Right ventricle myocardium superior (tissue), 1 donor: ENCODE data around the gene RNF224. TPM values are rescaled to one million over a fixed set of nuclear protein-coding genes. Genes with fewer than 3 reads are reported as not detected.
A peak's percentile ranks its signal among the peaks of the same experiment; 100 is the strongest.

ENCODE experiments used
- ATAC-seq: fragments of 200-7000 bp; cut with Tn5 transposase; one replicate; pipeline ENCODE4 v1.9.1; 2020; ENCODE audit warnings: mild to moderate bottlenecking; ENCODE audit not compliant: poor library complexity
- DNase-seq: peaks from one replicate; pipeline ENCODE4 v3.0.0-alpha.2; 2020
- intact Hi-C: fragments of 100-400 bp; cut with DNase I; formaldehyde crosslinking; loops from one replicate; pipeline ENCODE4 v1.11.2; 2022
- long read RNA-seq: library from polyadenylated mRNA; unstranded; transcript quantifications from one replicate; pipeline ENCODE4 v2.0.0, GENCODE V29; 2021
- total RNA-seq: library from RNA; stranded (reverse); fragmentation: NEBNext Ultra II Directional; extraction: Animal tissue kit (Norgen Biotek cat#: 25700); gene quantifications from one replicate; pipeline ENCODE4 v1.2.1, GENCODE V29; 2021
- donor health status: DM: no; HTN: yes; CAD: no; lungs with severe emphysema.

The RNF224 gene
- total RNA-seq, result not detected
- long read RNA-seq, result 0 reads

DNA sequence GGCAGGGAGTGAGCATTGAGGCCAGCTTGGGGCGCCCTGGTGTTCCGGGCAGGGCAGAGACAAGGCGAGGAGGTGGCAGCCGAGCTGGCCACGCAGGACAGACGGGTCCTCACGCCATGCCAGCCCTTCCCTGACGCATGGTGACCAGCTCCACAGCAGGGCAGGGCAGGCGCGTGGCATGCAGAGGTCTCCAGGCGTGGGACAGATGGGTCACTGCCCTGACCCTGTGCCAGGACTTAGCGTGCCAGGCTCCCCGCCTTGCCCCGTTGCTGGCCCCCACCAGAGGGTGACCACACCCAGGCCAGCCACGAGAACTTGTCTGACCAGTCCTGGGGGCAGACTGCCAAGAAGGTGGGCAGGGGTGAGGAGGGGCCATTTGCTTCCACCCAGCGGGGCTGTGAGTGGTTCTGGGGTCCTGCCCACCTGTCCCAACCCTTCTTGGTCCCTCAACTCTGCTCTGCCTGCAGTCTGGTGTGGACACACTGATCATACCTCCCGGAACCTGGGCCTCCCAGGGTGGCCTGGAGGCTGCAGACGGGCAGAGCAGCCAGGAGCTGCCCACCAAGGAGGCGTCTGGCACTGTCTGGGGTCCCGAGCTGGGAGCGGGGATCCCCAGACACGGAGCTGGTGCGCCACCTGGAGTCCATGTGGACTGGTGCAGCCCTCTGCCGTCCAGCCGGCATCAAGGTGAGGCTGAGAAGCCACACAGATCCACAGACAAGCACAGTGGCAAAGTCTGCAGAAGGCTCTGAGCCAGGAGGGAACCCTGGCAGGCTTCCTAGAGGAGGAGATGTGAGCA, at the start of gene RNF224:
Gene RNF224 (plus strand): TSS at position 449 of the 799 bp plus-strand sequence. CDS start 834 bp downstream, outside the sequence.
- ATAC-seq (peak; percentile 34), DNase-seq (peak; percentile 85)
- intact Hi-C loops, result loop anchor here (2.0 to 5.0 kb wide), 2 partner anchors 35 to 108 kb away; no protein-coding TSS in a partner anchor

- intact Hi-C loops, result no loop called here
- ATAC-seq, result no peak
These were observed 48.9 kb upstream of the RNF224 start for GRCh38 chr9:137178201-137178938.

DNA sequence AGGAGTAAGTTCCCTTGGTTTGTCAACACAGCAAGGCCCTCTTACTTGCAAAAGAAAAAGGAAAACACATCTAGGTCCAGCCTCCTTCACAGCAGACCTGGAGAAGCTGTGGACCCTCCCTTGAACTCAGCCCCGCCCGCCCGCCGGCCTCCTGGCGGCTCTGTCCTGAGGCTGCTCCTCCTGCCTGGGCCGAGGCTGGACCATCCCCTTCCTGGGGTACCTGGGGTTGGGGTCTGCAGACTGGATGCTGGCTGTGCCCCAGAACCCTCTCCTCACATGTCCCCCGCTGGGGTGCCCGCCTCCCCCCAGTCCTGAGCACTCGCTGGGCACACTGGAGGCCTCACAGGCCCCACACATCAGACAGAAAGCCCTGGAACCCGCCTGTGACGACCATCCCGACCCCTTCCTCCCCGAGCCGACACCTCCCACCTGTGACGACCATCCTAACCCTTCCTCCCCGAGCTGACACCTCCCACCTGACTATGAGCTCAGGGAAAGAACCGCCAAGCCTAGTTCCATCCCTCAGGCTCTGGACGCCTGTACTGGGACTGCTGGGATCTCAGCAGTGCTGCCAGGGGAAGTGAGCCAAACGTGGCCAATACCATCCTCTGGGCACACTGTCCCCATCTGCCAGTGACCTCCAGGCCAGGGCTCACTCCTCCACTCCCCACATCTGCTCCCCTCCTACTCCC, 48.2 kb upstream of the RNF224 start:
- ATAC-seq (no peak), DNase-seq (no peak)
- intact Hi-C loops, result no loop called here

More at GRCh38 chr9:137178201-137178938, 48.9 kb upstream of the RNF224 start:
- no peak for DNase-seq

DNA sequence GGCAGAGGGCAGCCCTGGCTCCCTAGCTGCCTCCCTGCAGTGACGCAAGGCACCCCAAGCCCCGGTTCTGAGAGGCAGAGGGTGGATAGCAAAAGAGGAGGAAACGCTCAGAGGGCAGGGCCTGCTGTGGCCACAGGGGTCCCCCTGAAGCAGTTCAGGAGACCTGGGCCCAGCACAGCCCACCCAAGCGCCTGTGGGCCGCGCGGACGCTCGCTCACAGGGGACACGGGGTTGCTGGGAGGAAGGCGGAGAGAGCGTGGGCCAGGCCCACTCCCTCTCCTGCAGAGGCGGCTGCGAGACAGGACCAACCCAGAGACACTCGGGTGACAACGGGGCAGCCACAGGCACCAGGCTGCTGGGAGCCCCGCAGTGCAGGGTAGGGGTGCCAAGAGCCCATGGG, 47.5 kb upstream of the RNF224 start:
- intact Hi-C loops, result no loop called here
- no peak for DNase-seq
- ATAC-seq, result no peak

GRCh38 chr9:137180491-137180890, 46.8 kb upstream of the RNF224 start:
- intact Hi-C loops, result no loop called here
- DNase-seq (no peak), ATAC-seq (no peak)

DNA sequence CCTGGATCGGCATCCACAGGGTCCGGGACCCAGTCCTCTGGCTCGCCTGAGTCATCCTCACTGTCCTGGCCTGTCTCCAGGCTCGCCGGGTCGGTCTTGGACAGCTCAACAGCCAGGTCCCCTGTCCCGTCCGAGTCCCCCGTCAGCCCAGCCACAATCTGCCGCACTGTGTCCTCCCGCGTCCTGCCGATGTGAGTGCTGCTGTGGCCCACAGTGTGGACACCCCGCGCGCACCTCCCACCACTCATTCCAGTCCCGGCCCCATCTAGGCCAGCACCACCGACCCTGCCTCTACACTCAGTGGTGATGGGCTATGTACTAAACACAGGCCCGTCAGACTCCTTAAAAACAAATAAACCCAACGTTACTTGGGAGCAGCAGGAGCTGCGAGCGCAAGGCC, 45.6 kb upstream of the RNF224 start:
- no peak for ATAC-seq
- intact Hi-C loops, result no loop called here

DNA sequence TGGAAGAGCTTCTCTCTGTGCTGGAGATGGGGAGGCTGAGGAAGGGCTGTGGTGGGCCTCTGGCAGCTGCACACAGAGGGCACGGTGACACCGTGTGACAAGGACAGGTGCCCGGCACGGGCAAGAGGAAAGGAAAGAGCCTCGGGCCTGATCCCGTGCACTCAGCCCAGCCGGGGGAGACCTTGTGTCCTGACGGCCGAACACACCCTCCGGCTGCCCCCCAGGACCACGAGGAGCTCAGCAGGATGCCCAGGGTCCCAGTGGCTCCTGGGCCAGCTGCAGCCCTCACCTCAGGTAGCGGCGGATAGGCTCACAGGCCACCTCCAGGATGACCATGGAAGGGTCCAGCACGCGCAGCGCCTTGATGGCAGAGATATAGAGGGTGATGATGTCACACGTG, 44.5 kb upstream of the RNF224 start:
- intact Hi-C loops, result no loop called here
- no peak for DNase-seq

More for the DNA sequence above, 45.6 kb upstream of the RNF224 start:
- no peak for DNase-seq

GRCh38 chr9:137183980-137184595, 43.2 kb upstream of the RNF224 start:
- no peak for ATAC-seq
- intact Hi-C loops, result no loop called here

More for the DNA sequence above, 44.5 kb upstream of the RNF224 start:
- ATAC-seq, result no peak

DNA sequence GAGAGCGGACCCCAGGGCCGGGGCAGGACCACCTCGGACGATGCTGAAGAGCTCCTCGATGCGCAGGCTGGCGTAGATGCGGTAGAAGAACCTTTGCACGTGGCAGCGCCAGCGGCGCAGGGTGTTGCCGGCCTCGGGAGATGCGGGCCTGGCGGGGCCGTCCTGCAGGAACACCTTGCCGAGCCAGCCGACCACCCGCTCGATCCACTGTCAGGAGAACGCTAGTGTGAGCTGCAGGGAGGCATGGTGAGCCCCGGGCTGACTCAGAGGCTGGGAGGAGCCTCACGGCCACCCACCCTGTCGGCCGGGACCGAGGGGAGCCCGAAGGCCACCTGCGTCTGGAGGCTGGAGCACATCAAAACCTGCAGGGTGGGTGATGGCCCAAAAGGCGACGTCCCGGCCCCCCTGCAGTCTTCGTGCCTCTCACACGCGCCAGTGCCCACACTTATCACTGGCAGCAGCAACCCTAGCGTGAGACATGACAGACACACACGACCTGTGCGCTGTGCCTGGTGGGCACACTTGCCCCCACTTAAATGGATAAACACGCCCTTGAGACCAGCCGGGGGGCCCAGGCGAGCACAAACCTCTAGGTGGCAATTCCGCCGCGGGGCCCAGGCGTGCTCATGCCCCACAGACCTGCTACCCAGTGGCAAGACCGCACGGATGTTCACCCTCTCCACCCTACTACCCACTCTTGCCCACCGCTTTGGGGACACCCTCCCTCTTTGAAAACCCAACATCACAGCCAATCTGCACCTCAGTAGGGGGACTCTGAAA, 42.2 kb upstream of the RNF224 start:
- ATAC-seq, result no peak
- intact Hi-C loops, result no loop called here

More at GRCh38 chr9:137183980-137184595, 43.2 kb upstream of the RNF224 start:
- no peak for DNase-seq

DNA sequence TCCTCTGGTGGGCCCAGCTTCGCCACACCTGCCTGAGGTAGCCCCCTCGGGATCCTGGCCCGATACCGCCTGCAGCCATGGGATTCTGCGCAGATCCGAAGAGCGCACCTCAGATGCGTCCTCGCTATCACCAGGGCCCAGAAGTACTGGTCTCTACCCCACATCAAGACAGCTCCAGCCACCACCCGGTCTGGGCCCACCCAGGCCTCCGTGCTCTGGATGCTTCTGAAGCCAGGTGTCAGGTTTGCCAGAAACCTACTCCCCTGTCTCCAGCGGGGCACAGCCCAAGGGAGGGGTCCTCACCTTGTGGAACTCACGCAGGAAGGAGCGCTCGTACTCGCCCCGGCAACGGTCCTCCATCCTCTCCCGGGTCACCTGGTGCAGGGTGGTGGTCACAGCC, 41.4 kb upstream of the RNF224 start:
- intact Hi-C loops, result no loop called here
- no peak for ATAC-seq
- no peak for DNase-seq

More for the DNA sequence above, 42.2 kb upstream of the RNF224 start:
- DNase-seq, result no peak

GRCh38 chr9:137186385-137186784, 40.9 kb upstream of the RNF224 start:
- DNase-seq, result no peak
- ATAC-seq, result no peak
- intact Hi-C loops, result no loop called here

DNA sequence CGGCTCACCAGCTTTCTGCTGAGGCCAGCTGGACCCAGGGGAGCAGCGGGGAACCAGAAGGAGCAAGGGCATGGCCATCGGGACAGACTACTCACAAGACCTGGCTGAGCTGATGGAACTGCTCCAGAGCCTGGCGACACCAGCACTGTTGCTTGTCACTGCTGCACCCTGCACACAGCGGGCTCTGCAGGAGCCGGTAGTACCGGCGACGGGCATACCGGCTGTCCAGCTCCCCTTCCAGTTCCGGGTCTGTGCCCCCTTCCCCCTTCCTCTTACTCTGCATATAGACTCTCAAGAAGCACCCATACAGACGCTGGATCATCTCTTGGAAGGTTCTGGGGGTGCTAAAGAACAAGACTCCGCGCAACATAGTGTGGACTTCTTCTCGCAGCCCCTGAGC, 39.9 kb upstream of the RNF224 start:
- ATAC-seq, result no peak
- DNase-seq, result no peak
- intact Hi-C loops, result no loop called here

GRCh38 chr9:137188086-137188489, 39.2 kb upstream of the RNF224 start:
- intact Hi-C loops, result no loop called here
- ATAC-seq, result peak; percentile 21
- no peak for DNase-seq

- ATAC-seq, result peak; percentile 93
- intact Hi-C loops, result no loop called here
- DNase-seq, result peak; percentile 96
These were observed 38.6 kb upstream of the RNF224 start, which contains the start of the genes ANAPC2 and SSNA1 for GRCh38 chr9:137188490-137189296. Gene ANAPC2 (minus strand): TSS chr9:137188560. CDS start chr9:137188532, 28 bp downstream. Gene SSNA1 (plus strand): TSS chr9:137188676. CDS start chr9:137188727, 51 bp downstream.

- ATAC-seq (no peak), DNase-seq (no peak)
- intact Hi-C loops, result loop anchor here (5.0 kb wide), 1 partner anchor 38 kb away; the partner anchor contains the start of genes CYSRT1 and RNF224
These were observed 37.7 kb upstream of the RNF224 start for GRCh38 chr9:137189297-137190295.
